Mesenchymal stem cell (in vitro differentiated cells and primary cell): Measurements from ENCODE around the gene PLA2G3.

Source experiments
- DNase-seq: peaks from one replicate; pipeline ENCODE4 v3.0.0-alpha.2; 2013
- H2AFZ ChIP-seq: one replicate; pipeline ENCODE4 v1.6.1; 2013; ENCODE audit warnings: low read depth, mild to moderate bottlenecking, control low read depth, inconsistent platforms, low read length, moderate library complexity
- H2AK5ac ChIP-seq: 2 replicates; pipeline ENCODE4 v1.6.1; 2013; ENCODE audit warnings: low read length, moderate library complexity, mild to moderate bottlenecking, inconsistent platforms; ENCODE audit not compliant: severe bottlenecking
- H2BK120ac ChIP-seq: one replicate; pipeline ENCODE4 v1.6.1; 2013; ENCODE audit warnings: low read depth, mild to moderate bottlenecking, inconsistent platforms, low read length, moderate library complexity
- H2BK12ac ChIP-seq, 2 experiments: one replicate each; pipeline ENCODE4 v1.6.1; 2013; ENCODE audit warnings: inconsistent platforms in 2 of 2, low read length in 2 of 2, mild to moderate bottlenecking in 2 of 2, moderate library complexity in 2 of 2, control low read depth in 1 of 2
- H2BK15ac ChIP-seq: one replicate; pipeline ENCODE4 v1.6.1; 2013; ENCODE audit warnings: mild to moderate bottlenecking, low read depth, inconsistent platforms; ENCODE audit not compliant: poor library complexity, severe bottlenecking
- H2BK5ac ChIP-seq: 2 replicates; pipeline ENCODE4 v1.6.1; 2013; ENCODE audit warnings: low read depth, mild to moderate bottlenecking, low read length, control low read depth, inconsistent platforms; ENCODE audit not compliant: poor library complexity, severe bottlenecking
- H3K14ac ChIP-seq, 2 experiments: one replicate each; pipeline ENCODE4 v1.6.1; 2013; ENCODE audit warnings: inconsistent platforms in 2 of 2, low read length in 2 of 2, control low read depth in 1 of 2, mild to moderate bottlenecking in 1 of 2, moderate library complexity in 1 of 2
- H3K18ac ChIP-seq, 2 experiments: one replicate each; pipeline ENCODE4 v1.6.1; 2013; ENCODE audit warnings: inconsistent platforms in 2 of 2, low read length in 2 of 2, control low read depth in 1 of 2, low read depth in 1 of 2, mild to moderate bottlenecking in 1 of 2
- H3K23ac ChIP-seq, 2 experiments: one replicate each; pipeline ENCODE4 v1.6.1; 2013; ENCODE audit warnings: inconsistent platforms in 2 of 2, low read length in 2 of 2, mild to moderate bottlenecking in 2 of 2, moderate library complexity in 2 of 2, control low read depth in 1 of 2
- H3K27ac ChIP-seq: 2 replicates; pipeline ENCODE4 v1.5.1; 2013; ENCODE audit warnings: mild to moderate bottlenecking, moderate library complexity, low read length, control low read depth, inconsistent platforms; ENCODE audit not compliant: poor library complexity, severe bottlenecking
- H3K27me3 ChIP-seq, 2 experiments: 2 replicates each; pipeline versions ENCODE4 v1.6.1 to v1.7.0; 2013; ENCODE audit warnings: low read length in 2 of 2, mild to moderate bottlenecking in 2 of 2, moderate library complexity in 2 of 2, control low read depth in 1 of 2, inconsistent platforms in 1 of 2; ENCODE audit not compliant: control insufficient read depth in 1 of 2, insufficient read depth in 1 of 2
- H3K36me3 ChIP-seq, 2 experiments: 2 replicates each; pipeline versions ENCODE4 v1.6.1 to v1.7.0; 2013; ENCODE audit warnings: low read length in 2 of 2, control low read depth in 1 of 2, inconsistent platforms in 1 of 2, low read depth in 1 of 2, mild to moderate bottlenecking in 1 of 2; ENCODE audit not compliant: insufficient read depth in 2 of 2, control insufficient read depth in 1 of 2
- H3K4ac ChIP-seq, 2 experiments: one replicate each; pipeline ENCODE4 v1.6.1; 2013; ENCODE audit warnings: inconsistent platforms in 2 of 2, low read length in 2 of 2, mild to moderate bottlenecking in 2 of 2, moderate library complexity in 2 of 2, control low read depth in 1 of 2, low read depth in 1 of 2
- H3K4me1 ChIP-seq: 2 replicates; pipeline ENCODE4 v1.6.1; 2013; ENCODE audit warnings: low read depth, low read length, control low read depth; ENCODE audit not compliant: control insufficient read depth, insufficient read depth
- H3K4me2 ChIP-seq: 2 replicates; pipeline ENCODE4 v1.6.1; 2013; ENCODE audit warnings: low read length, mild to moderate bottlenecking, inconsistent platforms; ENCODE audit not compliant: poor library complexity, severe bottlenecking
- H3K4me3 ChIP-seq, 2 experiments: 2 replicates each; pipeline versions ENCODE4 v1.5.1 to v1.7.0; 2013; ENCODE audit warnings: low read length in 2 of 2, mild to moderate bottlenecking in 2 of 2, control low read depth in 1 of 2, low read depth in 1 of 2; ENCODE audit not compliant: insufficient read depth in 1 of 2
- H3K79me1 ChIP-seq: replicated peaks from 2 replicates; pipeline ENCODE4 v1.6.1; 2013; ENCODE audit warnings: mild to moderate bottlenecking, control low read depth, low read length, inconsistent platforms; ENCODE audit not compliant: poor library complexity, severe bottlenecking
- H3K9ac ChIP-seq: 2 replicates; pipeline ENCODE4 v1.7.0; 2013; ENCODE audit warnings: mild to moderate bottlenecking, low read length, moderate library complexity
- H3K9me3 ChIP-seq: 2 replicates; pipeline ENCODE4 v1.7.0; 2013; ENCODE audit warnings: mild to moderate bottlenecking, low read length; ENCODE audit not compliant: control insufficient read depth
- H4K8ac ChIP-seq: one replicate; pipeline ENCODE4 v1.6.1; 2013; ENCODE audit warnings: inconsistent platforms, mild to moderate bottlenecking, low read length, moderate library complexity
- H4K91ac ChIP-seq: one replicate; pipeline ENCODE4 v1.6.1; 2013; ENCODE audit warnings: mild to moderate bottlenecking, low read length, inconsistent platforms
- whole genome bisulfite sequencing: methylation state at CpG from one replicate; pipeline ENCODE4 v1.1.7; 2013; ENCODE audit warnings: mixed read lengths; 5-methylcytosine and 5-hydroxymethylcytosine counted together

The PLA2G3 gene

GRCh38 chr22:31105282-31105929 is 34.9 kb downstream of the PLA2G3 start:
- no peak overlapping the region for H3K27ac ChIP-seq
- peak overlapping the region in 1 of 2 experiments; percentile 95 for H3K4me3 ChIP-seq
- H2BK5ac ChIP-seq: no peak overlapping the region
- peak overlapping the region in 1 of 2 experiments; percentile 32 for H3K4ac ChIP-seq
- H3K9ac ChIP-seq: peak overlapping the region; percentile 100
- peaks cover 42 to 51% of the 10 kb centered on the region in 2 experiments for H3K36me3 ChIP-seq
- peak overlapping the region; percentile 35 for H4K91ac ChIP-seq
- WGBS: 81% methylated on average over 10 of the region's 11 CpGs
- H3K4me1 ChIP-seq: peaks cover 27% of the 10 kb centered on the region
- H2AK5ac ChIP-seq: no peak overlapping the region
- H3K79me1 ChIP-seq: no peaks in the 10 kb centered on the region
- no peak overlapping the region for H3K18ac ChIP-seq
- no peak for DNase-seq
- no peak overlapping the region for H3K14ac ChIP-seq
- no peaks in the 10 kb centered on the region for H3K27me3 ChIP-seq
- peak overlapping the region; percentile 61 for H4K8ac ChIP-seq
- no peak overlapping the region for H3K23ac ChIP-seq
- H3K4me2 ChIP-seq: no peak overlapping the region
- H2BK120ac ChIP-seq: no peak overlapping the region
- H2BK12ac ChIP-seq: no peak overlapping the region
- no peak overlapping the region for H2AFZ ChIP-seq
- H3K9me3 ChIP-seq: no peaks in the 10 kb centered on the region
- no peak overlapping the region for H2BK15ac ChIP-seq

DNA sequence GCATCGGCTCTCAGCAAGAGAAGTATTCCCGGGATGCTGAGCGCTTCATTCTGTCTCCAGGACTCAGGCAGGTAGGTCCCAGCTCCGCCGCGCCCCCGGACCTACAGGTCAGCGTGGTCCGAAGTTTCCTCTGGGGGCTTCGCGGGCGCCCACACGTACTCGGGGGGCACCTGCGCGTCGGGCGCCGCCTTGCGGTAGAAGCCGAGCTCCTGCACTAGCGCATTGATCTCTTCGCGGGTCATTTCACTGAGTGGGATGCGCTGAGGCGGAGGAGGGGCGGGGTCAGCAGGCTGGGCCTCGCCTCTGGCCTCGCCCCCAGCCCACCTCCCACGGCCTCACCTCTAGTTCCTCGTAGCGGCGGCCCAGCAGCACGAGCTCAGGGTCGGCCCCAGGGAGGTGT is 35.4 kb downstream of the PLA2G3 start:
- Histone ChIP-seq H2BK12ac (no peak overlapping the region), H3K14ac (no peak overlapping the region), H3K9me3 (no peaks in the 10 kb centered on the region), H2AK5ac (no peak overlapping the region), H3K4me3 (no peak overlapping the region), H3K27me3 (no peaks in the 10 kb centered on the region), H3K4ac (no peak overlapping the region), H2BK120ac (no peak overlapping the region), H3K27ac (no peak overlapping the region), H2AFZ (no peak overlapping the region), H3K36me3 (peaks cover 47 to 56% of the 10 kb centered on the region in 2 experiments), H3K18ac (no peak overlapping the region), H3K9ac (no peak overlapping the region), H2BK15ac (no peak overlapping the region), H4K91ac (peak overlapping the region; percentile 35), H4K8ac (peak overlapping the region; percentile 61), H3K4me2 (no peak overlapping the region), H3K79me1 (peaks cover 2% of the 10 kb centered on the region), H3K4me1 (peaks cover 27% of the 10 kb centered on the region), H2BK5ac (no peak overlapping the region), H3K23ac (no peak overlapping the region)
- WGBS: 32% methylated on average over 28 of the region's 35 CpGs
- no peak for DNase-seq

- Histone ChIP-seq H3K4me1 (peaks cover 33% of the 10 kb centered on the region), H3K4ac (peak overlapping the region in 1 of 2 experiments; percentile 5), H2AFZ (no peak overlapping the region), H2BK12ac (no peak overlapping the region), H3K4me3 (no peak overlapping the region), H3K27ac (no peak overlapping the region), H3K4me2 (no peak overlapping the region), H3K9ac (peak overlapping the region; percentile 82), H3K18ac (no peak overlapping the region), H2BK15ac (no peak overlapping the region), H3K9me3 (no peaks in the 10 kb centered on the region), H2BK5ac (no peak overlapping the region), H3K79me1 (peaks cover 4% of the 10 kb centered on the region), H3K23ac (no peak overlapping the region), H4K8ac (no peak overlapping the region), H4K91ac (no peak overlapping the region), H3K27me3 (no peaks in the 10 kb centered on the region), H3K14ac (no peak overlapping the region), H3K36me3 (peaks cover 55 to 64% of the 10 kb centered on the region in 2 experiments), H2BK120ac (no peak overlapping the region), H2AK5ac (no peak overlapping the region)
- no peak for DNase-seq
- 95% methylated on average over 23 of the region's 33 CpGs for WGBS
These were observed 36.2 kb downstream of the PLA2G3 start for GRCh38 chr22:31103899-31104694.

DNA sequence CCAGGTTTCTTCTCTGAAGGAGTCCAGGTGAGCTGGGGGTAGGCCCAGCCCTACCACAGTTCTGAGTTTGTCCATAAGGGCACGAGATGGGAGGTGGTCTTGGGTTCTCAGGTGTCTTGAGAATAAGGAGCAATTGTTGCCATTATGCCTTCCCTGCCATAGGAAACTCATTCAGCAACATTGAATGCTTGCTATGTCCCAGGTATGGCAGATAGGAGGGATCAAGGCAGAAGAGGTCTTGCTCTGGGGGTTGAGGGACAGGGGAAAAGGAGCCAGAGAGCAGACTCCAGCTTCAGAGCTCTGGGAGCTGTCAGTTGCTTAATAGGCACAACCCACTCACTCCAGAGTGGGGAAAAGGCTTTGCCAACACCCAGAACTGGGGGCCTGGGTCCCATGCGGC is 37.2 kb downstream of the PLA2G3 start:
- no peak overlapping the region for H2AFZ ChIP-seq
- peaks cover 6% of the 10 kb centered on the region for H3K79me1 ChIP-seq
- H3K18ac ChIP-seq: peak overlapping the region; percentile 24 to 61
- H3K4me3 ChIP-seq: peak overlapping the region in 1 of 2 experiments; percentile 1
- no peak for DNase-seq
- H4K8ac ChIP-seq: peak overlapping the region; percentile 5
- no peak overlapping the region for H3K23ac ChIP-seq
- H3K14ac ChIP-seq: no peak overlapping the region
- H3K9ac ChIP-seq: peak overlapping the region; percentile 82
- 89% methylated on average over 2 of the region's 2 CpGs for WGBS
- peaks cover 37% of the 10 kb centered on the region for H3K4me1 ChIP-seq
- peak overlapping the region in 1 of 2 experiments; percentile 22 for H3K4ac ChIP-seq
- no peak overlapping the region for H3K4me2 ChIP-seq
- peaks cover 63 to 74% of the 10 kb centered on the region in 2 experiments for H3K36me3 ChIP-seq
- peak overlapping the region in 1 of 2 experiments; percentile 12 for H2BK12ac ChIP-seq
- no peak overlapping the region for H2BK5ac ChIP-seq
- no peaks in the 10 kb centered on the region for H3K27me3 ChIP-seq
- no peak overlapping the region for H2AK5ac ChIP-seq
- no peaks in the 10 kb centered on the region for H3K9me3 ChIP-seq
- H2BK120ac ChIP-seq: peak overlapping the region; percentile 3
- peak overlapping the region; percentile 1 for H4K91ac ChIP-seq
- peak overlapping the region; percentile 4 for H3K27ac ChIP-seq
- H2BK15ac ChIP-seq: no peak overlapping the region
